Ovary (tissue), 3 donors: ENCODE measurements around the gene UBTD1.

Experiments used
- CTCF ChIP-seq, 3 donors: fragments of 450-650 bp in 2 of 3; fragments of 200-600 bp in 1 of 3; IDR thresholded peaks; one replicate each; pipeline versions ENCODE4 v1.5.1 to v1.8.0; 2016 to 2022; ENCODE audit warnings: antibody characterized with exemption in 3 of 3, mild to moderate bottlenecking in 1 of 3
- EP300 ChIP-seq: sonication (generic); formaldehyde crosslinking; IDR thresholded peaks from one replicate; pipeline ENCODE4 v1.6.1; 2017; ENCODE audit warnings: antibody characterized with exemption
- POLR2A ChIP-seq: fragments of 450-650 bp; IDR thresholded peaks from one replicate; pipeline ENCODE4 v1.6.1; 2017; ENCODE audit warnings: antibody characterized with exemption, mild to moderate bottlenecking, moderate library complexity
- donor health status: DM: no; HTN: no; CAD: no.

DNA sequence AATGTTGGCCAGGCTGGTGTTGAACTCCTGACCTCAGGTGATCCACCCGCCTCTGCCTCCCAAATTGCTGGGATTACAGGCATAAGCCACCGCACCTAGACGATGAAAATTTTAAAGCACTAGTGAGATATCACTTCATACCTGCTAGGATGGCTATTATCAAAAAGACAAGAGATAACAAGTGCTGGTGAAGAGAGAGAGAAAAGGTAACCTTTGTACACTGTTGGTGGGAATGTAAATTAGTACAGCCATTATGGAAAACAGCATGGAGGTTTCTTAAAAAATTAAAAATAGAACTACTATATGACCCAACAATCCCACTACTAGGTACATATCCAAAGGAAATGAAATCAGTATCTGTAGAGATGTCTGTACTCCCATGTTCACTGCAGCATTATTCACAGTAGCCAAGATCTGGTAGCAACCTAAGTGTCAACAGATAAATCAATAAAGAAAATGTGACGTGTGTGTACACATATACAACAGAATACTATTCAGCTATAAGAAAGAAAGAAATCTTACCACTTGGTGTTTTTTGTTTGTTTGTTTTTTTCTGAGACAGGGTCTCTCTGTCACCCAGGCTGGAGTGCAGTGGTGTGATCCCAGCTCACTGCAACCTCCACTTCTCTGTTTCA lies 13.0 kb upstream of the UBTD1 start:
- TF ChIP-seq CTCF (IDR thresholded peaks at IDR 0.05) (no peak), POLR2A (no peak), EP300 (no peak)
